Body of pancreas (tissue), 4 donors: Measurements from ENCODE around the gene PPFIBP2. TPM values are rescaled to one million over a fixed set of nuclear protein-coding genes. Genes with fewer than 3 reads are reported as not detected.
A peak's percentile ranks its signal among the peaks of the same experiment; 100 is the strongest.

Source experiments
- ATAC-seq: fragments of 150-250 bp; one replicate; pipeline ENCODE4 v1.9.1; 2016
- DNase-seq, 4 donors: peaks; one replicate each; pipeline ENCODE4 v3.0.0-alpha.2; 2019
- H3K27ac ChIP-seq, 4 donors: fragments of 200-600 bp; sonication (generic); 1 replicate in 3 of 4; 2 replicates in 1 of 4; pipeline versions ENCODE4 v1.5.1 to v1.6.1; 2016 to 2019; ENCODE audit warnings: mild to moderate bottlenecking in 1 of 4, mixed read lengths in 1 of 4, moderate library complexity in 1 of 4
- H3K27me3 ChIP-seq, 2 donors: fragments of 200-600 bp; sonication (generic); one replicate each; pipeline ENCODE4 v1.6.0; 2016; ENCODE audit warnings: mild to moderate bottlenecking in 1 of 2
- H3K36me3 ChIP-seq, 2 donors: fragments of 200-600 bp; sonication (generic); replicated peaks in 1 of 2; 2 replicates each; pipeline ENCODE4 v1.5.1; 2016; ENCODE audit warnings: low read depth in 2 of 2; ENCODE audit not compliant: insufficient read depth in 1 of 2
- H3K4me1 ChIP-seq: fragments of 200-600 bp; sonication (generic); one replicate; pipeline ENCODE4 v1.6.0; 2016
- H3K4me3 ChIP-seq, 2 donors: fragments of 200-600 bp; sonication (generic); 1 replicate in 1 of 2; 2 replicates in 1 of 2; pipeline ENCODE4 v1.5.1; 2016 to 2019
- H3K9me3 ChIP-seq, 3 donors: fragments of 200-600 bp; sonication (generic); 1 replicate in 2 of 3; 2 replicates in 1 of 3; pipeline ENCODE4 v1.5.1; 2016
- POLR2A ChIP-seq, 3 donors: fragments of 450-650 bp; IDR thresholded peaks; one replicate each; pipeline ENCODE4 v1.6.1; 2016; ENCODE audit warnings: antibody characterized with exemption in 3 of 3, mild to moderate bottlenecking in 2 of 3
- WGBS, 2 donors: methylation state at CpG; one replicate each; pipeline ENCODE4 v1.1.5; 2017; 5-methylcytosine and 5-hydroxymethylcytosine counted together
- intact Hi-C: fragments of 100-400 bp; cut with DNase I; formaldehyde crosslinking; loops from one replicate; pipeline ENCODE4 v1.15.1; 2023
- total RNA-seq, 2 donors: library from RNA; depleted of rRNA; stranded (reverse); fragments of >200 nt; gene quantifications; one replicate each; pipeline ENCODE4 v1.1.0, GENCODE V29; 2016
- TF ChIP-seq, protein P1 (sequence below), 7 experiments: fragments of 450-650 bp in 4 of 7; fragments of 200-600 bp in 3 of 7; sonication (generic) in 3 of 7; IDR thresholded peaks; one replicate each; pipeline ENCODE4 v1.5.1; 2016 to 2019; ENCODE audit warnings: antibody characterized with exemption in 7 of 7

Gene PPFIBP2
- total RNA-seq, 2 donors from 2014 or later = 34.9 to 35.3 TPM

DNA sequence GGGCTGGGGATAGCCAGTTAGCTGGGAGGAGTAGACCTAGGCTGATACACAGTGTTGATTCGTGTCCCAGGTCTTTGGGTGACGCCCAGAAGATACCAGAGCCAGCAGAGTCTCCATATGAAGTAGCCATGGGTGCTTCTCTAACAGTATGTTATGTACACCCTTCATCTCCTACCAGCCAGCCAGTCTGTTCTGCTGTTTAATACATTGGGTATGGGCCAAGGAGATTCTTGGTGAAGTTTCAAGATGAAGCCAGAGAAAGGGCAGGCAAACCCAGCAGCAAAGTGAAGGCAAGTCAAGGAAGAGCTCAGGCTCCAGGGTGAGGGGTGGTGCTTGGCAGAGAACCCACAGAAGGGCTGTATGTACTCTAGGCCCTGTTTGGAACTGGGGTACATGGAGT is 56.4 kb downstream of the PPFIBP2 start:
- 83 to 88% methylated on average over 2 of the region's 2 CpGs for whole genome bisulfite sequencing, 2 donors
- Histone ChIP-seq H3K27ac (no peak overlapping the region), H3K27me3 (no peaks in the 10 kb centered on the region), H3K9me3 (no peaks in the 10 kb centered on the region), H3K36me3 (no peaks in the 10 kb centered on the region), H3K4me1 (peaks cover 23% of the 10 kb centered on the region), H3K4me3 (no peak overlapping the region)
- TF ChIP-seq, protein P1, sequence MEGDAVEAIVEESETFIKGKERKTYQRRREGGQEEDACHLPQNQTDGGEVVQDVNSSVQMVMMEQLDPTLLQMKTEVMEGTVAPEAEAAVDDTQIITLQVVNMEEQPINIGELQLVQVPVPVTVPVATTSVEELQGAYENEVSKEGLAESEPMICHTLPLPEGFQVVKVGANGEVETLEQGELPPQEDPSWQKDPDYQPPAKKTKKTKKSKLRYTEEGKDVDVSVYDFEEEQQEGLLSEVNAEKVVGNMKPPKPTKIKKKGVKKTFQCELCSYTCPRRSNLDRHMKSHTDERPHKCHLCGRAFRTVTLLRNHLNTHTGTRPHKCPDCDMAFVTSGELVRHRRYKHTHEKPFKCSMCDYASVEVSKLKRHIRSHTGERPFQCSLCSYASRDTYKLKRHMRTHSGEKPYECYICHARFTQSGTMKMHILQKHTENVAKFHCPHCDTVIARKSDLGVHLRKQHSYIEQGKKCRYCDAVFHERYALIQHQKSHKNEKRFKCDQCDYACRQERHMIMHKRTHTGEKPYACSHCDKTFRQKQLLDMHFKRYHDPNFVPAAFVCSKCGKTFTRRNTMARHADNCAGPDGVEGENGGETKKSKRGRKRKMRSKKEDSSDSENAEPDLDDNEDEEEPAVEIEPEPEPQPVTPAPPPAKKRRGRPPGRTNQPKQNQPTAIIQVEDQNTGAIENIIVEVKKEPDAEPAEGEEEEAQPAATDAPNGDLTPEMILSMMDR (IDR thresholded peaks at IDR 0.05) = no peak
- TF ChIP-seq POLR2A (IDR thresholded peaks at IDR 0.05) = no peak
- ATAC-seq = no peak
- DNase-seq = no peak
- intact Hi-C loops = loop anchor here (5.0 kb wide), 1 partner anchor 82 kb away; no protein-coding TSS in a partner anchor

DNA sequence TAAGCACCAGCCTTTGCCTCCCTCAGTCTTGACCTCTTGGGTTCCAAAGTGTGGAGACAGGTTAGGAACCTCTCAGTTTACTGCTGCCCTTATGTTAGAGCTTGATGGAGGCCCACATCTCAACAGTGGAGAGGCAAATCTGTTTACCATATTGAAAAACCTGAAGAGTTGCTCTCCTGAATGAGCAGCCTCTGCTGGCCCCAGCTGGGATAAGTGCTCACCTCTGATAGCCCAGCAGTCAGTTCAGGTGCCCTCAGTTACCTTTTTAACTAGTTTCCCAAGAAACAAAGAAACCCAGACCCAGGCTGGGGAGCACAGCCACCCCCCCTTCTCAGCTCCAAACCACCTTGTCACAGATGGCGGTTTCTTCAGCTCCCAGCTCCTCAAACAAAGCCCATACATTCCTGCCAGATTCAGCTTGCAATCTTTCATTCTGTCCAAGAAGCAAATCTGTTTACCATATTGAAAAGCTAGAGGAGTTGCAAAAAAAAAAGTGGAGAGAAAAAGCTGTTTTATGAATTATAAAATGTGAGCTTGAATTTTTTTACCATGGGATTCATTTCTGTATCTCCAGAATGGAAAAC is 57.2 kb downstream of the PPFIBP2 start:
- 46 to 88% methylated on average over 1 of the region's 1 CpG for WGBS, 2 donors
- H3K4me3 ChIP-seq = no peak overlapping the region
- ATAC-seq = no peak
- peaks cover 30% of the 10 kb centered on the region for H3K4me1 ChIP-seq
- no peaks in the 10 kb centered on the region for H3K36me3 ChIP-seq
- H3K9me3 ChIP-seq = no peaks in the 10 kb centered on the region
- no peak for TF ChIP-seq POLR2A (IDR thresholded peaks at IDR 0.05)
- TF ChIP-seq, protein P1 (IDR thresholded peaks at IDR 0.05) = no peak
- intact Hi-C loops = loop anchor here (5.0 kb wide), 1 partner anchor 81 kb away; no protein-coding TSS in a partner anchor
- no peaks in the 10 kb centered on the region for H3K27me3 ChIP-seq
- no peak overlapping the region for H3K27ac ChIP-seq
- no peak for DNase-seq

DNA sequence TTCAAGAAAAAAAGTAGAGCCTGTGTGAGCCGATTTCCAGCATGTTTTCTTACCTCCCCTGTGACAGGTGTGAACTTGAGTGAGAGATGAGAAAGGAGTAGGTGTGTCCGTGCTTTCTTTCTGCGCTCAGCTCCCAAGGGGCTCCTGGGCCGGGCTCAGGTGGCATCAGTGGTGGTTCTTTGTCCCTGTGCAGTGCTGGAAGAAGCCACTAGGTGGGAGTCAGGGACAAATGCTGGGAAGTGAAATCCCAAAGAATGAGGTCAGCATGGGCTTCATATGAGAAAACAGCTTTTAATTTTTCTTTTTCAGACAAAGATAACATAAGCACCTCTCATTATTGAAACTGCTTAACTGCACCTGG is 57.8 kb downstream of the PPFIBP2 start:
- WGBS, 2 donors = 10 to 11% methylated on average over 4 of the region's 4 CpGs
- ATAC-seq (peak; percentile 94), DNase-seq (peak; percentile 81 to 87 (median 84))
- Histone ChIP-seq H3K4me3 (no peak overlapping the region), H3K27ac (peak overlapping the region; percentile 39 to 70 (median 40)), H3K9me3 (no peaks in the 10 kb centered on the region), H3K27me3 (no peaks in the 10 kb centered on the region), H3K4me1 (peaks cover 33% of the 10 kb centered on the region), H3K36me3 (no peaks in the 10 kb centered on the region)
- intact Hi-C loops = loop anchor here (5.0 kb wide), 1 partner anchor 81 kb away; no protein-coding TSS in a partner anchor
- no peak for TF ChIP-seq POLR2A (IDR thresholded peaks at IDR 0.05)
- TF ChIP-seq, protein P1 (IDR thresholded peaks at IDR 0.05) = peak; percentile 89 to 98 (median 96)

DNA sequence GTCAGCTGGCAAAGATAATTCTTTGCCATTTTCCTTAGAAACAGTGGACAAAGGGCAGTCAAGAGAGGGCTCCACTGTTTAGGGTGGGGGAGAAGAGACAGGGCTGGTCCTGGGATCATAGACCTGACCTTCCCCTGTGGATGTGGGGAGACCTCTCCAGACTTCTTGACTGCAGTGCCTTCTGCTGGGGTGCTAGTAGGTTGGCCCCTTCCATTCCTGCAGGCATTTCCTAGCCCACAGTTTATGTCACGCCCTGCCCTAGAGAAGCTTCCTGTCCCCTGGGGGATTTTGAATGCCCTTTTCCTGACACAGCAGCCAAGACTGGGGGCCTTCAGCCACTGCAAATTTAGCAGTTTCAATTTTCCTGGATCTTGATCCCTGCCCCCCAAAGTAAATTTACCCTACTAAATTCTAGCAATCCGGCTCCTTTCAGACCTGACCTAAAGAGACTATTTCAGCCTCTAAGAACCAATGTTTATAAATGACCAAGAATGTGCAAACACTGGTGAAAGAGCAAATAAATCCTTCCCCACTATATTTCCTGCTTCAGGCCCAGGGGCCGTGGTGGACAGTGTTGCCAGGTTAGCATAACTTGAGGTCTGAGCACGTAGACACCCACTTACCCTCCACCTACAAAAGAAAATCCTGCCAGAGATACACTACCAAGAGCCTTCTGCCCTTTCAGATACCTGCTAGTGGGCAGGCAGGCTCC is 58.4 kb downstream of the PPFIBP2 start:
- DNase-seq = peak in 1 of 4 donors; percentile 23
- intact Hi-C loops = loop anchor here (5.0 kb wide), 1 partner anchor 80 kb away; no protein-coding TSS in a partner anchor

More for the DNA sequence above, 58.4 kb downstream of the PPFIBP2 start:
- Histone ChIP-seq H3K27ac (peak overlapping the region; percentile 39 to 70 (median 40)), H3K4me3 (no peak overlapping the region), H3K4me1 (peaks cover 33% of the 10 kb centered on the region), H3K27me3 (no peaks in the 10 kb centered on the region), H3K9me3 (no peaks in the 10 kb centered on the region), H3K36me3 (no peaks in the 10 kb centered on the region)
- WGBS, 2 donors = 50 to 57% methylated on average over 4 of the region's 4 CpGs
- TF ChIP-seq POLR2A (IDR thresholded peaks at IDR 0.05) = no peak
- TF ChIP-seq, protein P1 (IDR thresholded peaks at IDR 0.05) = no peak
- ATAC-seq = peak; percentile 18
